Occipital lobe (tissue), 2 donors: ENCODE results near the gene ATP13A4. TPM values are rescaled to one million over a fixed set of nuclear protein-coding genes. Genes with fewer than 3 reads are reported as not detected.

Experiments
- DNase-seq: peaks from one replicate; lab custom pipeline; 2025; lab: John Stamatoyannopoulos, UW
- total RNA-seq: library from RNA; depleted of rRNA; stranded (reverse); fragments of >200 nt; gene quantifications from one replicate; pipeline ENCODE4 v1.2.3, GENCODE V29; 2014

The ATP13A4 gene
- total RNA-seq, 1 donor from 2014 or later, result 17.2 TPM

GRCh38 chr3:193496658-193497057, 58.0 kb downstream of the ATP13A4 start:
- DNase-seq, result no peak

- no peak for DNase-seq
Observed at GRCh38 chr3:193491026-193491425, 63.7 kb downstream of the ATP13A4 start.

- DNase-seq, result no peak
Observed at GRCh38 chr3:193490580-193490979, 64.1 kb downstream of the ATP13A4 start.

GRCh38 chr3:193489949-193490348, 64.7 kb downstream of the ATP13A4 start:
- no peak for DNase-seq

- DNase-seq, result no peak
Observed at GRCh38 chr3:193488741-193489140, 66.0 kb downstream of the ATP13A4 start.

GRCh38 chr3:193483988-193484539, 70.6 kb downstream of the ATP13A4 start:
- DNase-seq, result no peak

- DNase-seq, result no peak
Observed at GRCh38 chr3:193481436-193481835, 73.3 kb downstream of the ATP13A4 start.

GRCh38 chr3:193474446-193474845, 80.2 kb downstream of the ATP13A4 start:
- DNase-seq, result no peak

GRCh38 chr3:193470710-193471109, 84.0 kb downstream of the ATP13A4 start:
- DNase-seq, result no peak

- DNase-seq, result no peak
Observed at GRCh38 chr3:193465992-193466608, 88.6 kb downstream of the ATP13A4 start.

- no peak for DNase-seq
Observed at GRCh38 chr3:193464889-193465288, 89.8 kb downstream of the ATP13A4 start.

GRCh38 chr3:193457526-193457925, 97.2 kb downstream of the ATP13A4 start:
- DNase-seq, result no peak

- no peak for DNase-seq
Observed at GRCh38 chr3:193452338-193452737, 102.4 kb downstream of the ATP13A4 start.

GRCh38 chr3:193451902-193452301, 102.8 kb downstream of the ATP13A4 start:
- DNase-seq, result no peak

GRCh38 chr3:193446965-193447602, 107.6 kb downstream of the ATP13A4 start:
- DNase-seq, result no peak

- no peak for DNase-seq
Observed at GRCh38 chr3:193439423-193439822, 115.3 kb downstream of the ATP13A4 start.

GRCh38 chr3:193418576-193419373, 135.9 kb downstream of the ATP13A4 start:
- no peak for DNase-seq

- DNase-seq, result no peak
Observed at GRCh38 chr3:193416629-193417028, 138.1 kb downstream of the ATP13A4 start.

- DNase-seq, result no peak
Observed at GRCh38 chr3:193407688-193408087, 147.0 kb downstream of the ATP13A4 start.

- no peak for DNase-seq
Observed at GRCh38 chr3:193407112-193407511, 147.6 kb downstream of the ATP13A4 start.

- no peak for DNase-seq
Observed at GRCh38 chr3:193403307-193403706, 151.4 kb downstream of the ATP13A4 start.

GRCh38 chr3:193400304-193400703, 154.4 kb downstream of the ATP13A4 start:
- no peak for DNase-seq
